B cell (primary cell): Measurements from ENCODE around the gene GDAP1L1.

ENCODE experiments used
- EZH2 ChIP-seq: IDR thresholded peaks from 2 replicates; pipeline ENCODE4 v1.6.1; 2012; ENCODE audit warnings: borderline replicate concordance, low read depth, mild to moderate bottlenecking, moderate library complexity, low read length; ENCODE audit not compliant: insufficient read depth, poor library complexity, severe bottlenecking
- TF ChIP-seq, protein P1 (sequence below): fragments of 200-600 bp; IDR thresholded peaks from one replicate; pipeline ENCODE4 v1.8.0; 2022; ENCODE audit warnings: antibody characterized with exemption, mild to moderate bottlenecking

DNA sequence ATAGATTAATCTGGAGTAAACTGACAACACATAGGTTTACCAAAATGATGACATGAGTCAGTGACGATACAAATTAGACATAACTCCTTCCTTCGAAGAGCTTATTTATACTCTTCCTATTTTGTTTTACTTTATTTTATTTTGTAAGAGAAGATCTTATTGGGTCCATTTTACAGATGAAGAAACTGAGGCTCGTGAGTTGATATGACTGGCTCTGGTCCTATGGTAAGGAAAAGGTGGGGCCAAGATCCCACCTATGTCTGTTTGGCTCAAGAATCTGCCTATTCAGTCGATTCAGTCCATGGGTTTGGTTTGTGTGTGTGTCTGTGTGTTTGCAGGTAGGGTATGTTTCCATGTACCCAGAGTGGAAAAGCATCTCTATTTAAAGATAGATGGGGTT is 81.3 kb downstream of the GDAP1L1 start:
- TF ChIP-seq, protein P1, sequence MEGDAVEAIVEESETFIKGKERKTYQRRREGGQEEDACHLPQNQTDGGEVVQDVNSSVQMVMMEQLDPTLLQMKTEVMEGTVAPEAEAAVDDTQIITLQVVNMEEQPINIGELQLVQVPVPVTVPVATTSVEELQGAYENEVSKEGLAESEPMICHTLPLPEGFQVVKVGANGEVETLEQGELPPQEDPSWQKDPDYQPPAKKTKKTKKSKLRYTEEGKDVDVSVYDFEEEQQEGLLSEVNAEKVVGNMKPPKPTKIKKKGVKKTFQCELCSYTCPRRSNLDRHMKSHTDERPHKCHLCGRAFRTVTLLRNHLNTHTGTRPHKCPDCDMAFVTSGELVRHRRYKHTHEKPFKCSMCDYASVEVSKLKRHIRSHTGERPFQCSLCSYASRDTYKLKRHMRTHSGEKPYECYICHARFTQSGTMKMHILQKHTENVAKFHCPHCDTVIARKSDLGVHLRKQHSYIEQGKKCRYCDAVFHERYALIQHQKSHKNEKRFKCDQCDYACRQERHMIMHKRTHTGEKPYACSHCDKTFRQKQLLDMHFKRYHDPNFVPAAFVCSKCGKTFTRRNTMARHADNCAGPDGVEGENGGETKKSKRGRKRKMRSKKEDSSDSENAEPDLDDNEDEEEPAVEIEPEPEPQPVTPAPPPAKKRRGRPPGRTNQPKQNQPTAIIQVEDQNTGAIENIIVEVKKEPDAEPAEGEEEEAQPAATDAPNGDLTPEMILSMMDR, result no peak
- no peak for TF ChIP-seq EZH2
